CD4-positive, alpha-beta T cell treated with Interferon gamma for 1 hour (primary cell): Measurements from ENCODE around the gene B4GALNT4.
"Not testable (repeated sequence)": the region's sequence is repeated elsewhere in the genome, so short reads cannot be mapped to it uniquely, and the experiment has no call there.

Source experiments
- DNase-seq: peaks from one replicate; pipeline ENCODE4 v3.0.0-alpha.2; 2020

The B4GALNT4 gene

DNA sequence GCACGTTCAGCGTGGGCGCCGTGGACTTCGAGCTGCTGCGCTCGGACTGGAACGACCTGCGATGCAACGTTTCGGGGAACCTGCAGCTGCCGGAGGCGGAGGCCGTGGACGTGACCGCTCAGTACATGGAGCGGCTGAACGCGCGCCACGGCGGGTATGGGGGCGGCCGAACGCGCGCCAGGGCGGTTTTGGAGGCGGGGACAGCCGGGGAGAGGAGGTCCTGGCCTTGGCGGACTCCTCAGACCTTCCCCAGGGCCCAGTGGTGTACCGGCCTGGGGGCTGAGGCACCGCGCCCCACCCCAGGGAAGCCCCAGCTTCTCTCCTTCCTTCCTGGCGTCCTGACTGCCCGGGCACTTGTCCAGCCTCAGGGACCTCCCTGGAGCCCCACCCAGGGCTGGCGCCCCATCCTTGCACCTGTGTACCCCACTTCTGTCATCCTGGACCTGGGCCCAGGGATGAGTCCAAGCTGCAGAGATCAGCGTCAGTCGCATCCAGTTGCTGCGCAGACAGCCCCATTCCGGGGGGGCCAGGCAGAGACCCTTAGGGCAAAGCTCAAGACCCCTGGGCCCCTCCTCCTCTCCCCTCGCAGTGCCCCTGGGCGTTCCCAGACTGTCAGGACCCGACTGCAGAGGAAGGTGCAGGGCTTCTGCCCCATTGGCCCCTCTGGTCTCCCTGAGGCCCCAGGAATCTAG lies 8.0 kb downstream of the B4GALNT4 start:
- DNase-seq: no peak

DNA sequence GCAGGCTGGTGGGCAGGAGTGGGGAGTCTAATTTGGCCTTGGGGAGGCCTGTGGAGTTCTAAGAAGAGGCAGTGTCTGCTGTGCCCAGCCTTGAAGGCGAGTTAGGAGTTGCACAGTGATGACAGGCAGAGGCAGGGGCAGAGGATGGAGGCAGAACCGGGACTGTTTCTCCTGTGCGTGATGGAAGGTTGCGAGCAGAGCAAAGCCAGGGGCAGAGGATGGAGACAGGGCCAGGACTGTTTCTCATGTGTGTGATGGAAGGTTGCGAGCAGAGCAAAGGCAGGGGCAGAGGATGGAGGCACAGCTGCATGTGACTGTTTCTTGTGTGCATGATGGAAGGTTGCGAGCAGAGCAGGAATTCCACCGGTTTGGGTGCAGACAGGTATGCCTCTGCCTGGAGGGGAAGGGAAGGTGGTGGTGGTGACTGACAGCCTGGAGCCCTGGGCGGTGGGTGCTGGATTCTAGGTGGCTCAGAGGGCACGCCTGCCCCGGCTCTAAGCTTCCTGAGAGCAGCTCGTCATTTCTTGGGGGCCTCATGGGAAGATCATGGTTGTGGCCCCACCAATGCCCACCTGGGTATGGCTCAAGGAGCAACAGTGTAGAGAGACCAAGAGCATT lies 8.7 kb downstream of the B4GALNT4 start:
- DNase-seq: no peak

DNA sequence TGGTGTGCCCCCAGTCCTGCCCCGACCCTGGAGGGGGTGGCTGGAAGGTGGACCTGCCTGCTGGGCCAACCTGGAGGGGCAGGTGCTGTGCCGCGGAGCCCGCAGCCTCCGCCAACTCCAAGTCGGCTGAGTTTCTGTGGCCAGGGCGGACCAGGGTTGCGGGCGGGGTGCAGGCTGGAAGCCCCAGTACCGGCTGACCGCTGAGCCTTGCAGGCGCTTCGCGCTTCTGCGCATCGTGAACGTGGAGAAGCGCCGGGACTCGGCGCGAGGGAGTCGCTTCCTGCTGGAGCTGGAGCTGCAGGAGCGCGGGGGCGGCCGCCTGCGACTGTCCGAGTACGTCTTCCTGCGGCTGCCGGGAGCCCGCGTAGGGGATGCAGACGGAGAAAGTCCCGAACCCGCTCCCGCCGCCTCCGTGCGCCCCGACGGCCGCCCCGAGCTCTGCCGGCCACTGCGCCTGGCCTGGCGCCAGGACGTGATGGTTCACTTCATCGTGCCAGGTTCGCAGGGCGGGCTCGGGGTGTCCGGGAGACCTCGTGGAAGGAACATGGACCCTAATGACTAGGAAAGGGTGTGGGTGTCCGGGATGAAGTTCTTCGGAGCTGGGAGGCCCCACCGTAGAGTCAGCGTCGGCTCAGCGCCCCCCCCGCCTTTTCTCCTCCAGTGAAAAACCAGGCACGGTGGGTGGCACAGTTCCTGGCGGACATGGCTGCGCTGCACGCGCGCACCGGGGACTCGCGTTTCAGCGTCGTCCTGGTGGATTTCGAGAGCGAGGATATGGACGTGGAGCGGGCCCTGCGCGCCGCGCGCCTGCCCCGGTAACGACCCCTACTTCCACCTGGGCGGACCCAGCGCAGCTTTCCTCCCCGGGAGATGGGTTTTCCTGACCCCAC lies 10.2 kb downstream of the B4GALNT4 start:
- DNase-seq: no peak

DNA sequence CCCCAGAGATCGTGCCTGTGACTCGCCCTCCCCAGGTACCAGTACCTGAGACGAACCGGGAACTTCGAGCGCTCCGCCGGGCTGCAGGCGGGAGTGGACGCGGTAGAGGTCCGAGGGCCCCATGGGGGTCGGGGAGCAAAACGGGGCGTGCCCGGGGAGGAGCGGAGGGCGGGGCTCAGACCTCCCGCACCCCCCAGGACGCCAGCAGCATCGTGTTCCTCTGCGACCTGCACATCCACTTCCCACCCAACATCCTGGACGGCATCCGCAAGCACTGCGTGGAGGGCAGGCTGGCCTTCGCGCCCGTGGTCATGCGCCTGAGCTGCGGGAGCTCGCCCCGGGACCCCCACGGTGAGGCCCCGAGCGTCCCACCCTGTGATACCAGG lies 10.8 kb downstream of the B4GALNT4 start:
- no peak for DNase-seq

DNA sequence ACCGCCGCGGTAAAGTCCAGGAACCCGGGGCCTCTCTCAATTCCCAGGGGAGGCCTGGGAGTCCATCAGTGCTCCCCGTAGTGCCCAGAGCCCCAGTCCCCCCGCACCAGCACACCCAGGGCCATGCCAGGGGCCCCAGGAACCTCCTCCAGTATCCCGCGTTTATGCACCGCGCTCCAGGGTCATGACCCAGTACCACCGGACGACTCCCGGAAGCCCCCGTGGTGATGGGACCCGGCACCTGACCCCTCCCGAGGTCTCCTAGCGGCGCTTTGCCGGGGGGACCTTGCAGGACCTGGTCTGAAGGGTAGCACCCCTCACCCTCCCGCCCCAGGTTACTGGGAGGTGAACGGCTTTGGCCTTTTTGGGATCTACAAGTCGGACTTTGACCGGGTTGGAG lies 11.2 kb downstream of the B4GALNT4 start:
- no peak for DNase-seq

DNA sequence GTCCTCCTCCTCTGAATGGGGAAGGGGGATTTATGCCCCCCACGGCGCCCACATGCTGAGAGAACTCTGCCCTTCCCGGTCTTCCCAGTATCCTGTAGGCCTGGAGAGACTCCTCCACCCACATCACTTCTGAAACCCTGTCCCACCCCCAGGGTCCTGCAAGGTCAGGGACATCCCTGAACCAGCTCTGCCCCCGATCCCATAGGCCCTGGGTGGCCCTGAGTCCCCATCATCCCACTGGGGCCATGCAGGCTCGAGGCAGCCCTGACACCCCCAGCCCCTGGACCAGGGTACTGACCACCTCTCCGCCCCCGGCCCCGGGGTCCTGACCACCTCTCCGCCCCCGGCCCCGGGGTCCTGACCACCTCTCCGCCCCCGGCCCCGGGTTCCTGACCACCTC lies 11.7 kb downstream of the B4GALNT4 start:
- DNase-seq: no peak

DNA sequence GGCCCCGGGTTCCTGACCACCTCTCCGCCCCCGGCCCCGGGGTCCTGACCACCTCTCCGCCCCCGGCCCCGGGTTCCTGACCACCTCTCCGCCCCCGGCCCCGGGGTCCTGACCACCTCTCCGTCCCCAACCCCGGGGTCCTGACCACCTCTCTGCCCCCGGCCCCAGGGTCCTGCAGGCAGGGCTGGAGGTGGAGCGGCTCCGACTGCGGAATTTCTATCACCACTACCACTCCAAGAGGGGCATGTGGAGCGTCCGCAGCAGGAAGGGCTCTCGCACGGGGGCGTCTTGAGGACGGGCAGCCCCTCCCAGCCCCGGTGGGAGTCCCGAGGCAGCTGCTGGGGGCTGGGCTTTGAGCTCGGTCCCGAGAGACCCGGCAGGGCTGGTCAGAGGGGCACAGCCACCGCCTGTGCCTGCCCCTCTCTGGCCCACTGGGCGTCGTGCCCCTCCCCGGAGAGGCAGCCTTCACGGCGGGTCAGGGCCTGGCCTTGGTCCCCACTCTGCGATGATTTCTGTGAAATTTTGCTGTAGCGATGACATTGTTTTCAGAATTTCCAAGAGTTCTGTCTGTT lies 12.3 kb downstream of the B4GALNT4 start:
- no peak for DNase-seq

DNA sequence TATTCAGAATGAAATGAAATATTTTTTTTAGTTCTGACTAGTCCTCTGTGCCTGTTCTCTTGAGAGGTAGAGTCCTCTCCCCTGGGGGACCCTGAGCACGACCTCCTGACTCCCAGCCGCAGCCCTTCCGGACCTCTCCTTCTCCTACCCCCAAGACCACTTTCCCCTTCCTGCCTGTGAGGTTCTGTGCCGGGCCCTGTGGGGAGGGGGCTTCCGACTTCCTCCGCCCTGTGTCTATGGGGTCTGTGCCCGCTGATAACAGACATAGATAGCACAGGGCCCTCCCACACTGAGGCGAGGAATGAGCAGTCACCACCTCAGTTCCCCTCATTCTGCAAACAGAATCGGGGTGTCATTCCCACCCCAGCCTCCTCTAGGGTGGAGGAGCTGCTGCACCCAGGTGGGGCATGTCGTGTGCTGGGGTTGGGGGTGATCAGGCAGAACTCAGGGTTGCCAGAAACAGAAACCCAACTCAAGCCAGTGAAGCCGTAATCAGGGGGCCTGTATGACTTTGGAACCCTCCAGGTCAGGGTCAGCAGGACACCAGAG lies 12.9 kb downstream of the B4GALNT4 start:
- DNase-seq: no peak

DNA sequence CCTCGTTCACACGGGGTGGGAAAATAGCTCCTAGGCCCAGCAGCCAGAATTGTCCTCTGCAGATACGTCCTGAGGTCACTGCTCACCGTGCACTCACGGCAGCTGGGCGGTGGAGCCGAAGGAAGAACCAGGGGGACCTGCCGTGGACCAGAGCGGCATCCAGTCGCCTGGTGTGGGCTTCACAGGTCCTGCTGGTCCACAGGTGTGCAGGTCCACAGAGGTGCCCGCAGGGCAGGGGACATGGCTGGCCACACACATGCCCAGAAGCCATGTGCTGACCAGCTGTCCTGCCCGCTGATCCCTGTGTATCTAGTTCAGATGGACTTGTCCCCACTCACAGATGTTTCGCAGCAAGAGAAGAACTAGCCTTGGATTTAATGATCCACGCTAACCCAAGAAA lies 14.1 kb downstream of the B4GALNT4 start:
- no peak for DNase-seq

DNA sequence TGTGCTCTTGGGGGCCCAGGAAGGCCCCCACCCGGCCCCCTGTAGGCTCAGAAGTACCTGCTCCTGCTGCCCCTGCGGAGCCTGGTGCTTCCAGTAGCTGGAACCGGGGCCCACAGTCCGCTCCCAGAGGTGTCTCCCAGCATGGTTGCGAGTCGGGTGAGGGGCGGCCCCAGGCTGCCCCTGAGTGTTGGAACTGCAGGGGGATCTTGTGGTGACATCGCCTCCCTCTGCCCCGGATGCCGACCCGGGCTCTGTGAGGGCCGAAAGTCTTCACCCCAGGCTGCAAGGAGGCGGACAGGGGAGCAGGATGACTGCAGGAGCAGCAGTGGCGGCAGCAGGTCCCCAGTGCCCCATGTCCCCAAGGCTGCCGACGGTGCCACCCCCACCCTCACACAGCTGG lies 15.2 kb downstream of the B4GALNT4 start:
- DNase-seq: no peak

DNA sequence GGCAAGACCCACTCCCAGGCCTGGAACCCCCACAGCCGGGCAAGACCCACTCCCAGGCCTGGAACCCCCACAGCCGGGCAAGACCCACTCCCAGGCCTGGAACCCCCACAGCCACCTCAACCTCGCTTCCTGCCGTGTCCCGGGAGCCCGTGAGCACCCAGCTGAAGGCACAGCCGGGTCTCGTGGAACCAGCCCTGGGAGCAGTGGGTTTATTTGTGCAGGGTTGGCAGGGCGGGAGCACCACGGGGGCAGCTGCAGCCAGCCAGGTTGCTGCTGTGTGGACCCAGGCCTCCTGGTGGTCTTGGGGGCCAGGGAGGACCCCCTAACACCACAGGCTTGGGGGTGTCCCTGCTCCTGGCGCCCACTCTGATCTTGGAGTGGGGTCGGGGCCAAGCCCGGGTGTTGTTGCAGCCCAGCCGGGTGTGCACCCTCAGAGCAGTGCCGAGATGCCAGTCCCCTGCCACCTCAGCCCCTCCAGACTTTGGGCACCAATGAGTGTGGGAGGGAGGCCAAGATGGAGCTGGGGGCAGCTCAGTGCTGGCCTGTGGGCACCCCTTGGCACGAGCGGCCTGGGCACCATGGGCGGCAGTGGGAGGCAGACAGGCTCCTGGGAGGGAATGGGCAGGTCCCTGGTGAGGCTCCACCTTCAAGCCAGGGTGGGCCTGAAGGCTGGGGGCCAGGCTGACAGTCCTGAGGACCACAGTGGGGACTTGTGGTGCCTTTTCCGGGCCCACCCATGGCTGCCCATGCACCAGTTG lies 16.5 kb downstream of the B4GALNT4 start:
- DNase-seq: no peak

DNA sequence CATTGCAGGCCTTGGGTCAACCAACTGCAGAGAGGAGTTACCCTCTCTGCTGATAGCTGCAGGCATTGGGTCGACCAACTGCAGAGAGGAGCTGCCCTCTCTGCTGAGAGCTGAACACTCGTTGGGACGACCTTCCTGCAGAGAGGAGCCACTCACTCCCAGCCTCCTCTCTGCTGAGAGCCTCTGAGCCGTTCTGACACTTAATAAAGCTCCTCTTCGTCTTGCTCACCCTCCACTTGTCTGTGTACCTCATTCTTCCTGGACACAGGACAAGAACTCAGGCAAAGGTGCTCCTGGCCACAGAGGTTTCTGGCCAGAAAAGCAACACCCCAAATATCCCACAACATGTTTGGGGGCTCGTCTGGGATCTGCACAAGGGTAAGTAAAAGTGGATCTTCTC lies 17.2 kb downstream of the B4GALNT4 start:
- DNase-seq: no peak

DNA sequence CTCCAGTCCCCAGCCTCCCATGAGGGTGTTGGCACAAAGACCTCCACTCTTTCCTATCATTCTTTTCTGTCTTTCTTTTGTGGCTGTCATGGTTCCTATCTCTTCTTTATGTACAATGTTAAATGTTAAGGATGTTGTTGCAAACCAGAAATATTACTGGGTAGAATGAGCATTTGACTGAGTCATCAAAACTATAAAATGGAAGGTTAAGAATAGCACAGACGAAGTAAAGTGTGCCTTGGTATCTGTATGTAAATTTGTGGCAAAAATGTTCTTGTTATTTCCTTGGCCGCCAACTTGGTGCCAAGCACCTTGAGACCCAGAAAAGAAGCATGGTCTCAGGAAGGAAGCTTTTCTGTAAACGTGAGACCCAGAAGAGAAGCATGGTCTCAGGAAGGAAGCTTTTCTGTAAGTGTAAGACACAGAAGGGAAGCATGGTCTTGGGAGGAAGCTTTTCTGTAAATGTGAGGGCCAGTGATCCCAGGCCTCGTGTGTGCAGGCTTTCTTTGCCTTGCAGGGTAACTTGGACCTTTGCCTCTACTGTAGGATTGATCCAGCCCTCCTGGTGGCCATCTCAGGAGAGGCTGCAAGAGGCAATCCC lies 18.0 kb downstream of the B4GALNT4 start:
- no peak for DNase-seq

DNA sequence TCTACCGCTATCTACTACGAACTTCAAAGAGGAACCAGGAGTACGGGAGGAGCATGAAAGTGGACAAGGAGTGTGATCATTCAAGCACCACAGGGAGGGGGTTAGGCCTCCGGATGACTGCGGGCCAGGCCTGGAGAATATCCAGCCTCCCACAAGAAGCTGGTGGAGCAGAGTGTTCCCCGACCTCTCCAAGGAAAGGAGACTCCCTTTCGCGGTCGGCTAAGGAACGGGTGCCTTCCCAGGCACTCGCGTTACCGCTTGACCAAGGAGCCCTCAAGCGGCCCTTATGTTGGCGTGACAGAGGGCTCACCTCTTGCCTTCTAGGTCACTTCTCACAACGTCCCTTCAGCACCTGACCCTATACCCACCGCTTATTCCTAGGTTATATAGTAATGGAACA lies 20.1 kb downstream of the B4GALNT4 start:
- not testable (repeated sequence) for DNase-seq

DNA sequence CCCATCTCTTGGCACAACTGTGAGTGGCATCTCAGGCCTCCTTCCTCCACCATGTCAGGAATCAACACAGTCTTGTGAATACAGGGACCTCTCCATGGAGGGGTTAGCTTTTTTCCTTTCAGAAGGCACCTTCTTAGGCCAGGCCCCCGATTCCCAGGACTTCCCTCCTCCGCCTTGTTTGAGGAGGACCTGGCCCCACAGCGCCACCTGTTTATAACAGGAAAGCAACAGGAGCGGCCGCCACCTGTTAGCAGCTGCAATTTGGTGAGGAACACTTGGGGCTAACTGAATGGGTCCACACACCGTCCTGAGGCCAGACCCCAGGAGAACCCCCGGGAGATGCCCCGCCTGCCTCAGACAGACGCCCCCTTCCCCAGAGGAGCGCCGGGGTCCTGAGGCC lies 20.9 kb downstream of the B4GALNT4 start:
- no peak for DNase-seq

DNA sequence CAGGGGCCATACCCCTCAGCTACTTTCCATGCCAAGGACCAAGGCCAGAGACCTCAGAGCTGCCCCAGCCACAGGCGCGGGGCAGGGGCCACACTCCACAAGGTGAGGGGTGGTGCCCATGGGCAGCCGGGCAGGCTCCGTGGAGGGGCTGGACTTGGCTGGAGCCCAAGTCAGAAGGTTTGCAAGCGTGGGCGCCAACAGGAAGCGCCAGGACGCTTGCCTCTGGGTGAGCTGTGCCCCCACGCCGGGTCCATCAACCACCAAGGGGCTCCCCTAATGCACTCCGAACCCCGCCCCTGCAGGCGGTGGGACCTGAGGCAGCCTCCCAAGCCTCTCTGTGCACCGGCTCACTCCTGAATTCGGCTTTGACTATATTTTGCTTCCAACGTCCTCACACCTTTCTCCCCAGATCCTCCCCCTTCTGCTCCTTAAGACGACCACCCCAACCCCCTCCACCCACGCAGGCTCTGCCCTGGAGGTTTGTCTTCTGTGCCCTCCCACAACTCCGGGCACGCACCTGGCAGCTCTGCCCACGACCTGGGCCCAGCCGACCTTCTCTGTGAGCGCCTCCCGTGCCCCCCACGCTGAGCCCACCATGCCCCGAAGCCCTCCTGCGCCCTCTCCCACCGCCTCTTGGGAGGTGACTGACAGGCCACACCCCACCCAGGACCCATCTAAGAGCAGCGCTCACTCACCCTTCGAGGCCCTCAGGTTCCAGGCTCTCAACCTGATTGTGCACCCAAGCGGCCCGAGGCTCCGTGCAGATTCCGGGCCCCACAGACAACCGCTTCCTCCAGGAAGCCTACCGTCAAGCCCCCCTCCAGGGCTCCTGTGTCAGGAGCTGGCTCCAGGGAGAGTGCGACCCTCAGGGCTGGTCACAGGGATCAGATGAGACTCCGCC lies 22.1 kb downstream of the B4GALNT4 start:
- no peak for DNase-seq

DNA sequence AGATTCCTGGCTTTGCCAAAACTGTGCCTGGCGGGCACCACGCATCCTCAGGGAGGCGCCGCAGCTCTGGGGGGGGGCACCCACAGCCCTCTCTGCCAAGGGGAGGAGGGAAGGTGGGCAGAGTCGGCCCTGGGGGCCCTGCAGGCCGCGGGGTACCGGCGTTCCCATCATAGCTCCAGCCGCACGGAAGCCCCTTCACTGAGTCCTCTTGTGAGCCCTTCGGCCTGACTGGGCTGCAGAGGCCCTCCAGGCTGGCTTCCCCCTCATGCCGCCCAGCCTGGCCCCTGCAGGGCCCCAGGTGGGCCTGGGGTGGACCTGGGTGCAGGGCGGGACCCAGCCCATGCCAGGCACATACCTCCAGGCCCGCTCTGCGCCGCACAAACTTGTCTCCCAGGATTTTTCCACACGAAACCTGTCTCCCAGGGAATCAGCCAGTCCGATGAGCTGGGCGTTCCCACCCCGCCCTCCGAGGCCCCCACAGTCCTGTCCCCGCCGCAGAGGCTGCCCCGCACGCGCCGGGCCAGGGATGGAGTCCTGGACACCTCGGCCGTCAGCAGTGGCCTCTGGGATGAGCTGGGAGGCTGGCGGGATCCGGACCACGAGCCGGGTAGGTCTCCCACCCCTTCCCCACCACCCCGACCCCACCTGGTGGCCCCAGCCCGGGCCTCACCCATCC lies 22.9 kb downstream of the B4GALNT4 start:
- DNase-seq: no peak

DNA sequence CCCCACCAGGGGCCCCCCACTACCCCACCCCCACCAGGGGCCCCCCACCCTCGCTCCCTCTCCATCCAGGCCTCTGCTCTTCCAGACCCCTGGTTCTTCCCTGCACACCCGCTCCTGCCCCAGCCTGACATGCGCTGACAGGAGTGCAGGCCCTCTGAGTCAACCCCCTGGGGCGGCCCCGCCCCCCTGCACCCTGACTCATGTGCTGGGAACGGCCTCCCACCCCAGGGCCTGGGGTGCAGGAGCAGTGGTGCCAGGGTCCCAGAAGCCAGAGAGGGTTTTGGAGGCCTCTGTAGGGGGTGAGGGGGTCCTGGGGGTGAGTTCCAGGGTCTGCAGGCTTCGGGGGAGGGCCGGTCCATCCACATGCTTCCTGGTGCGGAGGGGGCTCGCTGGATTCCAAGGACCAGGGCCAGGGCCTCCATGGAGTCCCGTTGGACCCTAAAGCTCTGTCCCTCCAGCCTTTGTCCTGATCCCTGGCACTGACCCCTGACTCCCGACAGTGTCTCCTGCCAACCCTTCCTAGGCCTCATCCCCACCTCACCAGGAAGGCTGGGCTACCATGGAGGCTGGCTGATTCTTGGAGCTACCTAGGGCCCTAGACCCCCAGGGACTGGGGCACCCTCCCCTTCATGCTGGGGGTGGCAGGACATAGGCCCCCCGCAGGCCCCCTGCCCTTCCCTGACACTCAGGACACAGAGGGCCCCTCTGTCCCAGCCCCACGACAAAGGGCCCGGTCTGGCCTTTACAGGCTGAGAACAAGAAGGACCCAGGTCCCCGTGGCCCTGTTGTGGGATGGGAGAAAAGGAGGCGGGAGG lies 24.1 kb downstream of the B4GALNT4 start:
- no peak for DNase-seq

DNA sequence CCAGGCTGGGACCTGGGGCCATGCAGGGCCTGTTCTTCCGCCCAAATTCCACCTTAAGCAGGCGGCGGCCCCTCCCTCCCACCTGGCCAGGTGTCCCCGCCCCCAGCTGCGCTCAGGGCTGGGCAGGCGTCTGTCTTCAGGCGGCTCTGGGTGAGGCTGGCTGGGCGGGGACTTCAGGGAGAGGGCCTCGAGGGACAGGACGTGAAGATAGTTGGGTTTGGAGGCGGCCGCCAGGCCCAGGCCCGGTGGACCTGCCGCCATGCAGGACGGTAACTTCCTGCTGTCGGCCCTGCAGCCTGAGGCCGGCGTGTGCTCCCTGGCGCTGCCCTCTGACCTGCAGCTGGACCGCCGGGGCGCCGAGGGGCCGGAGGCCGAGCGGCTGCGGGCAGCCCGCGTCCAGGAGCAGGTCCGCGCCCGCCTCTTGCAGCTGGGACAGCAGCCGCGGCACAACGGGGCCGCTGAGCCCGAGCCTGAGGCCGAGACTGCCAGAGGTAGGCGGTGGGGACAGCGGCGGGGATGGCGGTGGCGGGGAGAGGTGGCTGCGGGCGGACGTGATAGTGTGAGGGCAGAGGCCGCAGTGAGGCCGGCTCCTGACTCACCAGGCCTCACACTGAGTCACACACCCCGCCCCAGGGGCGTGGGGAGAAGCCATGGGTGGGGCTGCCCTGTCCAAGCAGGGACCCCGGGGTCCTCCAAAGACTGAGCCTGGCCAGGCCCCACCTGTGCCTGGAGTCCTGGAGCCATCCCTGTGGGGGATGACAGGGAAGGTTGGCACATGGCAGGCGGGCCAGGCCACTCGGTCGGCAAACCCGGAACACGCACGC lies 24.9 kb downstream of the B4GALNT4 start, which contains the start of gene PKP3:
Gene PKP3, plus strand, starts transcription at position 176 of the 824 bp plus-strand sequence. Its CDS starts 84 bp downstream, at position 260.
- DNase-seq: no peak
